ENCODE data around the gene ATP5F1C. TPM values are rescaled to one million over a fixed set of nuclear protein-coding genes. Genes with fewer than 3 reads are reported as not detected.

The ATP5F1C gene
- polyA plus RNA-seq, 2 donors, result 292 to 382 TPM

DNA sequence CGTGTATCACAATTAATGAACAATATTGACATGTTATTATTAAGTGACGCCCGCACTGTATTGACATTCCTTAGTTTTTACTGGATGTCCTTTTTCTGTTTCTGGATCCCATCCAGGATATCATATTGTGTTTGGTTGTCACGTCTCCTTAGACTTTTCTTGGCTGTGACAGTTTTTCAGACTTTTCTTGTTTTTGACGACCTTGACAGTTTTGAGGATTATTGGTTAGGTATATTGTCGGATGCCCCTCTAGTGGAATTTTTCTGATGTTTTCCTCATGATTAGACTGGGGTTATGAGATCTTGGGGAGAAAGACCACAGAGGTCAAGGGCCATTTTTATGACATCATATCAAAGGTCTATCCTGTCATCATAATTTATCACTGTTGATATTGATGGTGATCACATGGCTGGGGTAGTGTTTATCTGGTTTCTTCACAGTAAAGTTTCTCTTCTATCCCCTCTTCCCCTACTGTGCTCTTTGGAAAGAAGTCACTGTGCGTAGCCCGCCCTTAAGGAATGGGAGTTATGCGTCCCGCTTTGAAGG is 41.4 kb downstream of the ATP5F1C start:
- no peak overlapping the region for H3K27ac ChIP-seq (ENCODE audit: low read depth in 2 of 2, low read length in 1 of 2)
- H3K4me1 ChIP-seq (ENCODE audit: control insufficient read depth in 2 of 2, insufficient read depth in 2 of 2, low read length in 1 of 2), result no peaks in the 10 kb centered on the region
- WGBS, 2 donors, result 88 to 94% methylated on average over 10 of the region's 10 CpGs
- no peaks in the 10 kb centered on the region for H3K9me3 ChIP-seq (ENCODE audit: control insufficient read depth in 2 of 2, insufficient read depth in 1 of 2, low read depth in 1 of 2, low read length in 1 of 2)
- no peaks in the 10 kb centered on the region for H3K27me3 ChIP-seq (ENCODE audit: control insufficient read depth in 1 of 2, insufficient read depth in 2 of 2, low read length in 2 of 2)
- H3K36me3 ChIP-seq (ENCODE audit: control insufficient read depth in 2 of 2, insufficient read depth in 2 of 2, low read length in 1 of 2), result peaks cover 0 to 2% of the 10 kb centered on the region in 2 donors
- H3K4me3 ChIP-seq (ENCODE audit: low read depth in 1 of 2, low read length in 2 of 2), result no peak overlapping the region

DNA sequence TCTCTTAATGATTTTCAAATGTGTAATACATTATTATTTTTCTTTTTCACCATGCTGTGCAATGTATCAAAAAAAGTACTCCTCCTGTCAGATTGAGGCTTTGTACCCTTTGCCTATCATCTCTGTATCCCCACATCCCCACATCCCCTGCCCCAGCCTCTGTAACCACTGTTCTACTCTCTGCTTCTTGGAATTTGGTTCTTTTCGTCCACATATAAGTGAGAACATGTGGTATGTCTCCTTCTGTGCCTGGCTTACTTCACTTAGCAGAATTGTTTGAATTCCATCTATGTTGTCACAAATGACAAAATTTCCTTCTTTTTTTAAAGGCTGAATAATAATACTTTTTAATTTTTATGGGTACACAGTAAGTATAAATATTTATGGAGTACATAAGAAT is 44.1 kb downstream of the ATP5F1C start:
- no peaks in the 10 kb centered on the region for H3K36me3 ChIP-seq (ENCODE audit: control insufficient read depth in 2 of 2, insufficient read depth in 2 of 2, low read length in 1 of 2)
- WGBS, 2 donors, result 83 to 89% methylated on average over 1 of the region's 1 CpG
- H3K9me3 ChIP-seq (ENCODE audit: control insufficient read depth in 2 of 2, insufficient read depth in 1 of 2, low read depth in 1 of 2, low read length in 1 of 2), result no peaks in the 10 kb centered on the region
- no peak overlapping the region for H3K4me3 ChIP-seq (ENCODE audit: low read depth in 1 of 2, low read length in 2 of 2)
- H3K27me3 ChIP-seq (ENCODE audit: control insufficient read depth in 1 of 2, insufficient read depth in 2 of 2, low read length in 2 of 2), result no peaks in the 10 kb centered on the region
- H3K4me1 ChIP-seq (ENCODE audit: control insufficient read depth in 2 of 2, insufficient read depth in 2 of 2, low read length in 1 of 2), result no peaks in the 10 kb centered on the region
- H3K27ac ChIP-seq (ENCODE audit: low read depth in 2 of 2, low read length in 1 of 2), result no peak overlapping the region

DNA sequence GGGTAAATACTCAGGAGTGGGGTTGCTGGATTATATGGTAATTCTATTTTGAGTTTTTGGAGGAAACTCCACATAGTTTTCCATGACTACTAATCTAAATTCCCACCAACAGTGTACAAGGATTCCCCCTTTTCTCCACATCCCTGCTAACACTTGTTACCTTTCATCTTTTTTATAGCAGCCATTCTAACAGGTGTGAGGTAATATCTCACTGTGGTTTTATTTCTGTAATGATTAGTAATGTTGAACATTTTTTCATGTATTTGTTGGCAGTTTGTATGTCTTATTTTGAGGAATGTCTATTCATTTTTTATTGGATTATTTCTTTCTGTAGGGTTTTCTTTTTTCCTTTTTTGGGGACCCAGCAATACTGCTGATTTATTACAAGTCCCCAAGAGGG is 45.2 kb downstream of the ATP5F1C start:
- Histone ChIP-seq H3K4me1 (ENCODE audit: control insufficient read depth in 2 of 2, insufficient read depth in 2 of 2, low read length in 1 of 2) (no peaks in the 10 kb centered on the region), H3K36me3 (ENCODE audit: control insufficient read depth in 2 of 2, insufficient read depth in 2 of 2, low read length in 1 of 2) (no peaks in the 10 kb centered on the region), H3K27me3 (ENCODE audit: control insufficient read depth in 1 of 2, insufficient read depth in 2 of 2, low read length in 2 of 2) (no peaks in the 10 kb centered on the region), H3K9me3 (ENCODE audit: control insufficient read depth in 2 of 2, insufficient read depth in 1 of 2, low read depth in 1 of 2, low read length in 1 of 2) (no peaks in the 10 kb centered on the region), H3K27ac (ENCODE audit: low read depth in 2 of 2, low read length in 1 of 2) (no peak overlapping the region), H3K4me3 (ENCODE audit: low read depth in 1 of 2, low read length in 2 of 2) (no peak overlapping the region)

DNA sequence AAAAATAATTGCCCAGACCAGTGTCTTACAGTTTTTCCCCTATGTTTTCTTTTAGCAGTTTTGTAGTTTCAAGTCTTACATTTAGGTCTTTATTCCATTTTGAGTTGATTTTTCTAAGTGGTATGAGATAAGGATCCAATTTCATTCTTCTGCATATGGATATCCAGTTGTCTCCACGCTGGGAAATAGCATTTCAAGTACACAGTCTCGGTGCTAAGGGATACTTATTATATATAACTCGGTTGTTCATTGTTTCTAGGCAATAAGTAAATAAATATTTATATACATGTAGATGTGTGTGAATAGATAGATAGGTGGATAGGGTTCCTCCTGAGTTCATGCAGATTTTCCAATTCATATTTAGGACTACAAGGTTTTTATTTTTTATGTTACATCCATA is 46.3 kb downstream of the ATP5F1C start:
- no peaks in the 10 kb centered on the region for H3K36me3 ChIP-seq (ENCODE audit: control insufficient read depth in 2 of 2, insufficient read depth in 2 of 2, low read length in 1 of 2)
- WGBS, 2 donors, result 89 to 93% methylated on average over 3 of the region's 3 CpGs
- no peak overlapping the region for H3K4me3 ChIP-seq (ENCODE audit: low read depth in 1 of 2, low read length in 2 of 2)
- no peaks in the 10 kb centered on the region for H3K27me3 ChIP-seq (ENCODE audit: control insufficient read depth in 1 of 2, insufficient read depth in 2 of 2, low read length in 2 of 2)
- H3K27ac ChIP-seq (ENCODE audit: low read depth in 2 of 2, low read length in 1 of 2), result no peak overlapping the region
- H3K4me1 ChIP-seq (ENCODE audit: control insufficient read depth in 2 of 2, insufficient read depth in 2 of 2, low read length in 1 of 2), result no peaks in the 10 kb centered on the region
- no peaks in the 10 kb centered on the region for H3K9me3 ChIP-seq (ENCODE audit: control insufficient read depth in 2 of 2, insufficient read depth in 1 of 2, low read depth in 1 of 2, low read length in 1 of 2)

- 94 to 95% methylated on average over 2 of the region's 2 CpGs for WGBS, 2 donors
- H3K36me3 ChIP-seq (ENCODE audit: control insufficient read depth in 2 of 2, insufficient read depth in 2 of 2, low read length in 1 of 2), result no peaks in the 10 kb centered on the region
- no peaks in the 10 kb centered on the region for H3K27me3 ChIP-seq (ENCODE audit: control insufficient read depth in 1 of 2, insufficient read depth in 2 of 2, low read length in 2 of 2)
- H3K9me3 ChIP-seq (ENCODE audit: control insufficient read depth in 2 of 2, insufficient read depth in 1 of 2, low read depth in 1 of 2, low read length in 1 of 2), result no peaks in the 10 kb centered on the region
- no peak overlapping the region for H3K4me3 ChIP-seq (ENCODE audit: low read depth in 1 of 2, low read length in 2 of 2)
- no peak overlapping the region for H3K27ac ChIP-seq (ENCODE audit: low read depth in 2 of 2, low read length in 1 of 2)
- H3K4me1 ChIP-seq (ENCODE audit: control insufficient read depth in 2 of 2, insufficient read depth in 2 of 2, low read length in 1 of 2), result no peaks in the 10 kb centered on the region
Measured at GRCh38 chr10:7836571-7836970, 48.6 kb downstream of the ATP5F1C start.

DNA sequence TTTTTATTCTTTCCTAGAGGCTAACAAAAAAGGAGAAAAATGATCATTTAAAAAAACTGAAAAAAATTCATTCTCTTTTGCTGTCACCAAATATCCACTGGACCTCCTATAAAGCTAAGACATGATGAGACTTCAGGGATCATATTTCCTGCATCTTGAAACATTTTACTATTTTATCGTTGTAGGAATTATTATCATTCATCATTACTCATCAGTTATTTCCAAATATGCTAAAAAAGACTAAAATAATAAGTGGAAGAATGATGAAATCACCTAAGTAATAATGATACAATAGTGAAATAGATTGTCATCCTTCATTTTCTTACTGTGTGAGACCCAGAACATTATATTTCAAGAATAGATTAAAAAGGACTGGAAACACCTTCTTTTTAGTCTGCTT is 58.6 kb downstream of the ATP5F1C start:
- H3K36me3 ChIP-seq (ENCODE audit: control insufficient read depth in 2 of 2, insufficient read depth in 2 of 2, low read length in 1 of 2), result no peaks in the 10 kb centered on the region
- no peaks in the 10 kb centered on the region for H3K27me3 ChIP-seq (ENCODE audit: control insufficient read depth in 1 of 2, insufficient read depth in 2 of 2, low read length in 2 of 2)
- no peaks in the 10 kb centered on the region for H3K9me3 ChIP-seq (ENCODE audit: control insufficient read depth in 2 of 2, insufficient read depth in 1 of 2, low read depth in 1 of 2, low read length in 1 of 2)
- H3K27ac ChIP-seq (ENCODE audit: low read depth in 2 of 2, low read length in 1 of 2), result no peak overlapping the region
- 80 to 81% methylated on average over 1 of the region's 1 CpG for WGBS, 2 donors
- peaks cover 0 to 2% of the 10 kb centered on the region in 2 donors for H3K4me1 ChIP-seq (ENCODE audit: control insufficient read depth in 2 of 2, insufficient read depth in 2 of 2, low read length in 1 of 2)
- no peak overlapping the region for H3K4me3 ChIP-seq (ENCODE audit: low read depth in 1 of 2, low read length in 2 of 2)

DNA sequence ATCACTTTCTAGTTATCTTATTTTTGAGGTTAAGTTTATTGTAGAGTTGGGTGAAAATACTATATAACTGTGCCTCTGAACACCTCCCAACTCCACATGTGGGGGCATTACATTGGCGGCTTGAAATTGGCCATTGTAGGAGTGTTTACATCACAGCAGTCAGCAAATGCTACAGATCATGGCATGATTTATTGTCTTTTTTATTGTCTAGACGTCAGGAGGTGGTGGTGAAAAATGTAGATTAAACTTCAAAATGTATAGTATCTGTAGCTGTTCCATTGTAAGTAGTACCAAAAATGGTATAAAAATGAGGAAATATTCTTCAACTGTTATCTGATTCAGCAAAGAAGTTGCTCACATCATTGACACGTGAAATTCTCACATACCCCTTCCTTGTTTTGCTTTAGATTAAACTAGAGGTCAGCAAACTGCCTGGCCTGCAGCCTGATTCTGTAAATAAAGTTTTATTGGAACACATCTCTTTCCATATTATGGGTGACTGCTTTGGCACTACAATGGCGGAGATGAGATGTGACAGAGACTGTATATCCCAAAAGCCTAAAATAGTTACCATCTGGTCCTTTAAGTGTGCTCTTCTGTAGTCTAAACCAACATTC is 65.4 kb downstream of the ATP5F1C start:
- H3K27me3 ChIP-seq (ENCODE audit: control insufficient read depth in 1 of 2, insufficient read depth in 2 of 2, low read length in 2 of 2), result no peaks in the 10 kb centered on the region
- H3K27ac ChIP-seq (ENCODE audit: low read depth in 2 of 2, low read length in 1 of 2), result no peak overlapping the region
- H3K36me3 ChIP-seq (ENCODE audit: control insufficient read depth in 2 of 2, insufficient read depth in 2 of 2, low read length in 1 of 2), result no peaks in the 10 kb centered on the region
- H3K4me3 ChIP-seq (ENCODE audit: low read depth in 1 of 2, low read length in 2 of 2), result no peak overlapping the region
- peaks cover 0 to 2% of the 10 kb centered on the region in 2 donors for H3K4me1 ChIP-seq (ENCODE audit: control insufficient read depth in 2 of 2, insufficient read depth in 2 of 2, low read length in 1 of 2)
- H3K9me3 ChIP-seq (ENCODE audit: control insufficient read depth in 2 of 2, insufficient read depth in 1 of 2, low read depth in 1 of 2, low read length in 1 of 2), result no peaks in the 10 kb centered on the region
- 77 to 85% methylated on average over 4 of the region's 4 CpGs for WGBS, 2 donors

DNA sequence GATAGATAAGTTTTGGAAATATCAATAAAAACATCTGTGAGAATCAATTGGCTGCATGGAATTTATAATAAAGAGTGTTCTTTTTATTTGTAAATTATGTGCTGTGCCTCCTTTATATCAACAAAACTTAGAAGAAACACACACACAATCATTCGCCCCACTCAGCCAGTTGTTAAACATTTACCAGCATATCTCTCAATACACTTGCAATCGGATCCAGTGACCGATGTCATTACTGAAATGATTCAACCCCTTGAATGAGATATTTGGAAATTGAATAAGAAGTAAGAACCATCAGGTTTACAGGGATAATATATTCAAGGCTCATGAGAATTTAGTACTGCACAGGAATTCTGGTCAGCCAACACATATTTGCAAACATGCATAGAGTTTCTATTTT is 65.9 kb downstream of the ATP5F1C start:
- WGBS, 2 donors, result 66 to 98% methylated on average over 3 of the region's 3 CpGs
- peaks cover 0 to 2% of the 10 kb centered on the region in 2 donors for H3K4me1 ChIP-seq (ENCODE audit: control insufficient read depth in 2 of 2, insufficient read depth in 2 of 2, low read length in 1 of 2)

GRCh38 chr10:7855205-7855604 is 67.2 kb downstream of the ATP5F1C start:
- 92 to 93% methylated on average over 4 of the region's 4 CpGs for WGBS, 2 donors

More for the DNA sequence above, 65.9 kb downstream of the ATP5F1C start:
- Histone ChIP-seq H3K36me3 (ENCODE audit: control insufficient read depth in 2 of 2, insufficient read depth in 2 of 2, low read length in 1 of 2) (no peaks in the 10 kb centered on the region), H3K9me3 (ENCODE audit: control insufficient read depth in 2 of 2, insufficient read depth in 1 of 2, low read depth in 1 of 2, low read length in 1 of 2) (no peaks in the 10 kb centered on the region), H3K4me3 (ENCODE audit: low read depth in 1 of 2, low read length in 2 of 2) (no peak overlapping the region), H3K27ac (ENCODE audit: low read depth in 2 of 2, low read length in 1 of 2) (no peak overlapping the region), H3K27me3 (ENCODE audit: control insufficient read depth in 1 of 2, insufficient read depth in 2 of 2, low read length in 2 of 2) (no peaks in the 10 kb centered on the region)

GRCh38 chr10:7856678-7857077 is 68.7 kb downstream of the ATP5F1C start:
- Histone ChIP-seq H3K4me1 (ENCODE audit: control insufficient read depth in 2 of 2, insufficient read depth in 2 of 2, low read length in 1 of 2) (no peaks in the 10 kb centered on the region), H3K27me3 (ENCODE audit: control insufficient read depth in 1 of 2, insufficient read depth in 2 of 2, low read length in 2 of 2) (no peaks in the 10 kb centered on the region), H3K27ac (ENCODE audit: low read depth in 2 of 2, low read length in 1 of 2) (no peak overlapping the region), H3K9me3 (ENCODE audit: control insufficient read depth in 2 of 2, insufficient read depth in 1 of 2, low read depth in 1 of 2, low read length in 1 of 2) (peaks cover 0 to 3% of the 10 kb centered on the region in 2 donors), H3K36me3 (ENCODE audit: control insufficient read depth in 2 of 2, insufficient read depth in 2 of 2, low read length in 1 of 2) (no peaks in the 10 kb centered on the region), H3K4me3 (ENCODE audit: low read depth in 1 of 2, low read length in 2 of 2) (no peak overlapping the region)
- 56 to 67% methylated on average over 4 of the region's 4 CpGs for WGBS, 2 donors

More at GRCh38 chr10:7855205-7855604, 67.2 kb downstream of the ATP5F1C start:
- H3K4me1 ChIP-seq (ENCODE audit: control insufficient read depth in 2 of 2, insufficient read depth in 2 of 2, low read length in 1 of 2), result peaks cover 0 to 2% of the 10 kb centered on the region in 2 donors
- H3K36me3 ChIP-seq (ENCODE audit: control insufficient read depth in 2 of 2, insufficient read depth in 2 of 2, low read length in 1 of 2), result no peaks in the 10 kb centered on the region
- H3K27me3 ChIP-seq (ENCODE audit: control insufficient read depth in 1 of 2, insufficient read depth in 2 of 2, low read length in 2 of 2), result no peaks in the 10 kb centered on the region
- H3K27ac ChIP-seq (ENCODE audit: low read depth in 2 of 2, low read length in 1 of 2), result no peak overlapping the region
- H3K4me3 ChIP-seq (ENCODE audit: low read depth in 1 of 2, low read length in 2 of 2), result no peak overlapping the region
- no peaks in the 10 kb centered on the region for H3K9me3 ChIP-seq (ENCODE audit: control insufficient read depth in 2 of 2, insufficient read depth in 1 of 2, low read depth in 1 of 2, low read length in 1 of 2)
